Measurements from ENCODE around the gene COBLL1. TPM values are rescaled to one million over a fixed set of nuclear protein-coding genes. Genes with fewer than 3 reads are reported as not detected.

COBLL1 gene
- total and polyA plus RNA-seq, 3 donors from 2014 or later, result 5.4 to 17.3 (median 14.5) TPM

DNA sequence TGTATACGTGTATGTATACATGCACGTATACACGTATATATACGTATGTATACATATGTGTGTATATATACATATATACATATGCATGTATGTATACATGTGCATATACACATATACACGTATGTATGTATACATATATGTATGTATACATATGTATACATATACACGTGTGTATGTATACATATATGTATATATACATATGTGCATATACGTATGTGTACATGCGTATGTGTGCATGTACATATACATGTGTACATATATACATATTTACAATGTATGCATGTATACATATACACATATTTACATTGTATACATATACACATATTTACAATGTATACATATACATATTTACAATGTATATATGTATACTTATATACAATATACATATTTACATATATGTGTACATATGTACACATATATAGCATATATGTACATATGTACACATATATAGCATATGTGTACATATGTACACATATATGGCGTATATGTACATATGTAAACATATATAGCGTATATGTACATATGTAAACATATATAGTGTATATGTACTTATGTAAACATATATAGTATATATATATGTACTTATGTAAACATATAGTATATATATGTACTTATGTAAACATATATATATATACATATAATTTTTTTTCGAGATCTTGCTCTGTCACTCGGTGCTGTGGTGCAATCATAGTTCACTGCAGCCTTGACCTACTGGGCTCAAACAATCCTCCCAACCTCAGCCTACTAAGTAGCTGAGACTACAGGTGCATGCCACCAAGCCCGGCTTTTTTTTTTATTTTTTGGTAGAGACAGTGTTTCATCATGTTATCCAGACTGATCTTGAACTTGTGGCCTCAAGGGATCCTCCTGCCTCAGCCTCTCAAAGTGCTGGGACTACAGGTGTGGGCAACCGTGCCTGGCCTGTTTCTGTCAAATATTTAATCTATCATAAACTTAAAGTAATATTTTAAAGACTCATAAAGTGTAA, 23.2 kb downstream of the COBLL1 start:
- 79 to 81% methylated on average over 14 of the region's 14 CpGs for WGBS, 2 donors
- no peak for TF ChIP-seq POLR2A (IDR thresholded peaks at IDR 0.05)
- TF ChIP-seq, protein P1, sequence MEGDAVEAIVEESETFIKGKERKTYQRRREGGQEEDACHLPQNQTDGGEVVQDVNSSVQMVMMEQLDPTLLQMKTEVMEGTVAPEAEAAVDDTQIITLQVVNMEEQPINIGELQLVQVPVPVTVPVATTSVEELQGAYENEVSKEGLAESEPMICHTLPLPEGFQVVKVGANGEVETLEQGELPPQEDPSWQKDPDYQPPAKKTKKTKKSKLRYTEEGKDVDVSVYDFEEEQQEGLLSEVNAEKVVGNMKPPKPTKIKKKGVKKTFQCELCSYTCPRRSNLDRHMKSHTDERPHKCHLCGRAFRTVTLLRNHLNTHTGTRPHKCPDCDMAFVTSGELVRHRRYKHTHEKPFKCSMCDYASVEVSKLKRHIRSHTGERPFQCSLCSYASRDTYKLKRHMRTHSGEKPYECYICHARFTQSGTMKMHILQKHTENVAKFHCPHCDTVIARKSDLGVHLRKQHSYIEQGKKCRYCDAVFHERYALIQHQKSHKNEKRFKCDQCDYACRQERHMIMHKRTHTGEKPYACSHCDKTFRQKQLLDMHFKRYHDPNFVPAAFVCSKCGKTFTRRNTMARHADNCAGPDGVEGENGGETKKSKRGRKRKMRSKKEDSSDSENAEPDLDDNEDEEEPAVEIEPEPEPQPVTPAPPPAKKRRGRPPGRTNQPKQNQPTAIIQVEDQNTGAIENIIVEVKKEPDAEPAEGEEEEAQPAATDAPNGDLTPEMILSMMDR (IDR thresholded peaks at IDR 0.05), result no peak
- no peaks in the 10 kb centered on the region for H3K4me1 ChIP-seq

DNA sequence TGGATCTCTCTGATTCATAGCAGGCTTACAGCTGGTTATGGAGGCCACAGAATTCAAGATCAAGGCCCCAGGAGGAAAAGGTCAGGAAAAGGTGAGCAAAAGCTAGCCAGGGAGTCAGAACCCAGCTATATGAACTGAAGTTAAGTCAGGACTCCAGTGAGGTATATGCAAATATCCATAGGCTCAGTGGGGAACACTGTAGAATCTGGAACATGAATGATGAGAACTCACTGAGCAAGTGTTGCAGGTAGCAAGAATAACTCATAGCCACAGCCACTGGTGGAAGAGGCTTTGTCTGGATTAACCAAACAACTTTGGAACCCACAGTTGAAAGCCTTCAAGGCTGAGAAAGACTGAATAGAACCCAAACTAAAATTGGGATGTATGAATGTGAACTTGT, 24.7 kb downstream of the COBLL1 start:
- no peak overlapping the region for H3K4me3 ChIP-seq
- H3K27ac ChIP-seq, result no peak overlapping the region
- intact Hi-C loops (cut with DNase I; ENCODE audit: low total_unique reads), result no loop called here
- H3K9me3 ChIP-seq, result no peaks in the 10 kb centered on the region
- DNase-seq, result no peak
- no peaks in the 10 kb centered on the region for H3K27me3 ChIP-seq
- H3K36me3 ChIP-seq (ENCODE audit: low read depth, missing control alignments), result no peaks in the 10 kb centered on the region
- no peaks in the 10 kb centered on the region for H3K4me1 ChIP-seq
- TF ChIP-seq POLR2A (IDR thresholded peaks at IDR 0.05), result no peak
- TF ChIP-seq, protein P1 (IDR thresholded peaks at IDR 0.05), result no peak

More for the DNA sequence above, 23.2 kb downstream of the COBLL1 start:
- no peak for DNase-seq
- Histone ChIP-seq H3K9me3 (no peaks in the 10 kb centered on the region), H3K36me3 (ENCODE audit: low read depth, missing control alignments) (no peaks in the 10 kb centered on the region), H3K27me3 (no peaks in the 10 kb centered on the region), H3K4me3 (no peak overlapping the region), H3K27ac (no peak overlapping the region)
- intact Hi-C loops (cut with DNase I; ENCODE audit: low total_unique reads), result no loop called here

DNA sequence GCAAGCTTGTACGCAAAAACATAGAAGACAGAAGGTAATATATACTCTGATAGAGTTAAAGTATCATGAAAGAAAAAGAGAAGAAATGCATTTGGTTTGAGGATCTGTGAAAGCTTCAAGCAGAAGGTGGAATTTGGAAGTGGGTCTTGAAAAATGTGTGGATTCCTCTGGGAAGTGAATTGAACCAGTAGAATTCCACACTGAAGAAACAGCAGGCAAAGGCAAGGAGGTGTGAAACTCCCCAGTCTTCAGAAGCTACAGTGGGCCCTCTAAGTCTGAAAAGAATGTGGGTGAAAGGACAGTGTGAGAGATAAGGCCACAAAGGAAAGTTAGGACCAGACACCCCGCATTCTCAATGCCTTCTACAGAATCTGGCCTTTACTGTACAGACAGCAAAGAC, 25.6 kb downstream of the COBLL1 start:
- TF ChIP-seq POLR2A (IDR thresholded peaks at IDR 0.05), result no peak
- TF ChIP-seq, protein P1 (IDR thresholded peaks at IDR 0.05), result no peak
- intact Hi-C loops (cut with DNase I; ENCODE audit: low total_unique reads), result no loop called here

DNA sequence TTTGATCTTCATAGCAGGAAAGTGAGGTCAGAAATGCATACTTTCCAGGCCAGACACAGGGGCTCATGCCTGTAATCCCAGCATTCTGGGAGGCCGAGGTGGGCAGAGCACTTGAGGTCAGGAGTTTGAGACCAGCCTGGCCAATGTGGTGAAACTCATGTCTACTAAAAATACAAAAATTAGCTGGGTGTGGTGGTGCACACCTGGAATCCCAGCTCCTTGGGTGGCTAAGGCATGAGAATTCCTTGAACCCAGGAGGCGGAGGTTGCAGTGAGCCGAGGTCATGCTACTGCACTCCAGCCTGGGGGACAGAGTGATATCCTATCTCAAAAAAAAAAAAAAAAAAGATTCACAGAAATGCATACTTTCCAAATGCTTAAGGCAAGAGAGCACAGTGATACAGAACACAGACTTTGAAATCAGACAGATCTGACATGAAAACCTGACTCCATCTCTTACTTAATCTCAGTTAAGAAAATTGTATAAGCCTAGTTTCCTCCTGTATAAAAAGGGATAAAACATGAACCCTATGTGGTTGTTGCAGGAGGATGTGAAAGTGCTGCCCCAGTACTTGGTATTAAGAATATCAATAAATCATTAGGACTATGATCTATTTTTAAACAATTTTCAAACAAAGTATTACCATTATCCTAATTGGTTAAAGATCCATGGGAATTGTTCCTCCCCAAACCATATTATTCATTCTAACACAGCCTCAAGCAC, 26.4 kb downstream of the COBLL1 start:
- H3K27ac ChIP-seq, result no peak overlapping the region
- H3K4me3 ChIP-seq, result no peak overlapping the region
- TF ChIP-seq, protein P1 (IDR thresholded peaks at IDR 0.05), result no peak
- no peak for TF ChIP-seq POLR2A (IDR thresholded peaks at IDR 0.05)
- 82% methylated on average over 3 of the region's 3 CpGs for WGBS, 2 donors
- intact Hi-C loops (cut with DNase I; ENCODE audit: low total_unique reads), result no loop called here
- H3K27me3 ChIP-seq, result no peaks in the 10 kb centered on the region
- DNase-seq, result no peak
- H3K4me1 ChIP-seq, result no peaks in the 10 kb centered on the region
- H3K9me3 ChIP-seq, result no peaks in the 10 kb centered on the region
- H3K36me3 ChIP-seq (ENCODE audit: low read depth, missing control alignments), result no peaks in the 10 kb centered on the region

More for the DNA sequence above, 25.6 kb downstream of the COBLL1 start:
- WGBS, 2 donors, result 64 to 92% methylated on average over 2 of the region's 2 CpGs
- no peak overlapping the region for H3K27ac ChIP-seq
- no peaks in the 10 kb centered on the region for H3K27me3 ChIP-seq
- no peaks in the 10 kb centered on the region for H3K36me3 ChIP-seq (ENCODE audit: low read depth, missing control alignments)
- no peak for DNase-seq
- H3K9me3 ChIP-seq, result no peaks in the 10 kb centered on the region
- H3K4me3 ChIP-seq, result no peak overlapping the region
- H3K4me1 ChIP-seq, result no peaks in the 10 kb centered on the region
